Lung (tissue), 12 donors: Measurements from ENCODE around the gene TWIST2. TPM values are rescaled to one million over a fixed set of nuclear protein-coding genes. Genes with fewer than 3 reads are reported as not detected.

Experiments used
- ATAC-seq: fragments of 200-7000 bp; cut with Tn5 transposase; one replicate; pipeline ENCODE4 v1.9.1; 2020; ENCODE audit warnings: moderate number of reproducible peaks; ENCODE audit not compliant: insufficient read depth, low FRiP score
- DNase-seq, 3 donors: peaks; one replicate each; pipeline ENCODE4 v3.0.0-alpha.2; 2013 to 2017
- H3K27ac ChIP-seq, 2 donors: one replicate each; pipeline ENCODE4 v1.5.1; 2013; ENCODE audit warnings: mild to moderate bottlenecking in 2 of 2, moderate library complexity in 2 of 2, control low read depth in 1 of 2, inconsistent platforms in 1 of 2, low read depth in 1 of 2, low read length in 1 of 2
- H3K27me3 ChIP-seq, 3 donors: one replicate each; pipeline ENCODE4 v1.5.1; 2013; ENCODE audit warnings: low read length in 2 of 3; ENCODE audit not compliant: control insufficient read depth in 3 of 3, insufficient read depth in 3 of 3
- H3K36me3 ChIP-seq, 4 donors: one replicate each; pipeline ENCODE4 v1.5.1; 2013; ENCODE audit warnings: low read length in 4 of 4, mild to moderate bottlenecking in 1 of 4, moderate library complexity in 1 of 4; ENCODE audit not compliant: control insufficient read depth in 4 of 4, insufficient read depth in 4 of 4
- H3K4me1 ChIP-seq, 5 donors: one replicate each; pipeline ENCODE4 v1.5.1; 2013; ENCODE audit warnings: low read length in 5 of 5, mild to moderate bottlenecking in 2 of 5, moderate library complexity in 1 of 5; ENCODE audit not compliant: control insufficient read depth in 5 of 5, insufficient read depth in 5 of 5
- H3K4me3 ChIP-seq: one replicate; pipeline ENCODE4 v1.5.1; 2013; ENCODE audit warnings: mild to moderate bottlenecking, control low read depth, moderate library complexity
- H3K9ac ChIP-seq, 2 donors: one replicate each; pipeline ENCODE4 v1.5.1; 2013; ENCODE audit warnings: low read length in 2 of 2, control low read depth in 1 of 2; ENCODE audit not compliant: insufficient read depth in 1 of 2
- H3K9me3 ChIP-seq, 4 donors: one replicate each; pipeline ENCODE4 v1.5.1; 2013; ENCODE audit warnings: low read length in 3 of 4, mild to moderate bottlenecking in 1 of 4, moderate library complexity in 1 of 4; ENCODE audit not compliant: control insufficient read depth in 4 of 4, insufficient read depth in 3 of 4
- CTCF ChIP-seq: IDR thresholded peaks from 2 replicates; pipeline ENCODE4 v1.5.1; 2012; ENCODE audit warnings: mild to moderate bottlenecking; ENCODE audit errors: control extremely low read depth, extremely low read depth
- WGBS, 2 donors: extraction: QIAGEN DNeasy Blood & Tissue Kit; methylation state at CpG; one replicate each; pipeline ENCODE4 v1.1.7; 2013; 5-methylcytosine and 5-hydroxymethylcytosine counted together
- polyA plus RNA-seq, 2 donors: library from polyadenylated mRNA; stranded (reverse); fragments of 200-250 nt; gene quantifications; one replicate each; pipeline ENCODE4 v1.2.1, GENCODE V29; 2013
- total RNA-seq, 2 donors: library from RNA; depleted of rRNA in 1 of 2; stranded (reverse); fragments of >200 nt in 1 of 2; gene quantifications; one replicate each; pipeline ENCODE4 v1.2.1, GENCODE V29; 2014 to 2021
- donor health status: control.
- donor health status: control.
- donor health status: Bipolar disorder and iron deficiency.
- donor health status: healthy.
- donor health status: DM: yes; HTN: yes; CAD: no.

Gene TWIST2
- total and polyA plus RNA-seq, 4 donors, result 10.1 to 14.8 (median 11.7) TPM

GRCh38 chr2:238864207-238865014, 16.5 kb downstream of the TWIST2 start:
- Histone ChIP-seq H3K9me3 (no peaks in the 10 kb centered on the region), H3K36me3 (no peaks in the 10 kb centered on the region), H3K4me3 (no peak overlapping the region), H3K4me1 (peaks cover 0 to 27% (median 10%) of the 10 kb centered on the region in 5 donors), H3K9ac (no peak overlapping the region), H3K27me3 (no peaks in the 10 kb centered on the region), H3K27ac (peak overlapping the region; percentile 68 to 86)
- 35 to 50% methylated on average over 27 to 29 of the region's 29 CpGs for WGBS, 2 donors
- peak; percentile 92 for ATAC-seq
- no peak for TF ChIP-seq CTCF
- DNase-seq, result peak; percentile 78 to 90 (median 87)

- no peak for TF ChIP-seq CTCF
- DNase-seq, result no peak
- Histone ChIP-seq H3K9ac (no peak overlapping the region), H3K27ac (peak overlapping the region in 1 of 2 donors; percentile 20), H3K27me3 (no peaks in the 10 kb centered on the region), H3K4me3 (no peak overlapping the region), H3K4me1 (peaks cover 0 to 27% (median 10%) of the 10 kb centered on the region in 5 donors), H3K9me3 (no peaks in the 10 kb centered on the region), H3K36me3 (no peaks in the 10 kb centered on the region)
- 77 to 84% methylated on average over 17 of the region's 17 CpGs for WGBS, 2 donors
- ATAC-seq, result no peak
These were observed 17.3 kb downstream of the TWIST2 start for GRCh38 chr2:238865015-238865719.

- no peak overlapping the region for H3K27ac ChIP-seq
- no peak overlapping the region for H3K9ac ChIP-seq
- no peaks in the 10 kb centered on the region for H3K36me3 ChIP-seq
- peaks cover 0 to 27% (median 10%) of the 10 kb centered on the region in 5 donors for H3K4me1 ChIP-seq
- 93% methylated on average over 15 of the region's 15 CpGs for WGBS, 2 donors
- DNase-seq (no peak), ATAC-seq (no peak)
- no peaks in the 10 kb centered on the region for H3K27me3 ChIP-seq
- no peak overlapping the region for H3K4me3 ChIP-seq
- TF ChIP-seq CTCF, result no peak
- H3K9me3 ChIP-seq, result no peaks in the 10 kb centered on the region
These were observed 18.0 kb downstream of the TWIST2 start for GRCh38 chr2:238865744-238866355.
